NCI-H2081 (cell line): Measurements from ENCODE around the gene CCDC27.

ENCODE experiments used
- DNase-seq, 2 experiments: peaks; one replicate each; lab custom pipeline; 2025; lab: John Stamatoyannopoulos, UW

CCDC27 gene

DNA sequence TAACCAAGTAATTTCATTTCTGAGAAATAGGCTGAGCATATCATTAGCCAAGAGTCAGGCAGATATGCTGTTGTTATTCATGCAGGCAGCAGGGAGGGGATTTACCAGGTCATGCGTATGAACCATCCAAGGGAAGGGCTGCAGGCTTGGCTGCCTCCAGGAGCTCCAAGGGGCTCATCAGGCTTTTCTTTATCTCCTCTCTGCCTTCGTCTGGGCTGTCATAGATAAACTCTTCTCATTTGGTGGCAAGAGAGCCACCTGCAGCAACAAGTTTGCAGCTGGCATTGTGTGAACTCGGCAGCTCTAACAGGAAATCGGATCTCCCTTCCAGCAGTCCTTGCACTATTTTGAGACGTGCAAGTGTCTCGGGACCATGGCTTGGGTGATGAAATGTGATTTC lies 7.5 kb downstream of the CCDC27 start:
- DNase-seq = no peak

DNA sequence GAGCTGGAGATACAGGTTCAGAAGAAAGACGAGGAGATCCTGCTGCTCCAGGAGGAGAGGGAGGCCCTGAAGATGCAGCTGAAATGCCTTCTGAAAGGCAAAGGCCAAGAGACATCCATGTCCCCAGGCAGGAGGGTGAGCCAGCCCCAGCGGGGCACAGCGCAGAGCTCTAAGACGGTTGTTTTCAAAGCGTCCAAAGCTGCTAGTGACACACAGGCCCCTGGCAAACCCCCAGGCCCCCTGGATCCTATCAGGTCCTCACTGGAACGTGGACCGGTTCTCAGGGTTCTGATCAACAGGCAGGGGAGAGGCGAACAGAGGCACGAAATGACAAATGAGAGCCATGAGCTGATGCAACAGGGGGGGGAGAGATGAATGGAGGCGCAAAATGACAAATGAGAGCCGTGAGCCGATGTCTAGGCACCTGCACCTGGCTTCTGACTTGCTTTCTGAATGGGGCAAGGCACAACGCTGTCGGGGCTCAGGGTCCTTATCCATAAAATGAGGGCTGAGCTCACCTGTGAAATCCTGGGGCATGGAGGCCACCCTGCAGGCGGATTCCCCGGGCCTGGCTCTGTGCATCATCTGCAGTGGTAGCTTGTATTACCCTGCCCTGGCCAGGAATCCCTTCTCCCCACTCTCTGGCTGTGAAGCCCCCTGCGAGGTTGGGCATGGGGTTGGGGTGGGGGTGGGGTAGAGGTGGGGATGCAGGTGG lies 9.2 kb downstream of the CCDC27 start:
- no peak for DNase-seq

DNA sequence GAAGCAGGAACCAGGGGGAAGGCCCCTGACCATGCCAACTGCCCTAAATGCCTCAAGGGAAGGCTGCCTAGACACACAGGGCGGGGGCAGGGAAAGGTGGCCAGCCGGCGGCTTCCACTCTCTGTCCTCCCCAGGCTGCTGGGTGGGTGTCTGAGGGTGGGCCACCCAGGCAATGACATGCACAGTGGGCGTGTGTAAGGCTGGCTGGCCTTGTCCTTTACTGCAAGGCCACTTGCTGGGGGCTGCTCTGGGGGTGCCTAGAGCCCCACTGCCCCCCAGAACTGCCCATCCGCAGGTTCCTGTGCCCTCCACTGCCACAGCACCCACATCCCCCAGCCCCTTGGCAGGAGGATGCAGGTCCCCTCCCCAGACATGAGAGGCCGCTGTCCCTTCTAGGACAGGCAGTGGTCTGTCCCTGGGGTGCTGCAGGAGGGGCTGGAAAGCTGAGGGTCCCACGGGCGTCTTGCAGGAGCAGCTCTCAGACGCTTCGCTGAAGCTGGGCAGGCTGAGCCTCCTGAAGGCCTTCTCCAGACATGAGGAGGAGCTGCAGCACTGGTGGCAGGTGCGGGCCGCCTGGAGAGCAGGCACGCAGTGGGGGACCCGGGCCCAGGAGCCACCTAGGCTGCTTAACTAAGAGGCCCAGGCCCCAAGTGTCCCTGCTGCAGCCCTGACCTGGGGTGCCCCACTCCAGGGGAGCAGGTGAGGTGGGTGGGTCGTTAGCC lies 10.1 kb downstream of the CCDC27 start:
- DNase-seq = no peak

DNA sequence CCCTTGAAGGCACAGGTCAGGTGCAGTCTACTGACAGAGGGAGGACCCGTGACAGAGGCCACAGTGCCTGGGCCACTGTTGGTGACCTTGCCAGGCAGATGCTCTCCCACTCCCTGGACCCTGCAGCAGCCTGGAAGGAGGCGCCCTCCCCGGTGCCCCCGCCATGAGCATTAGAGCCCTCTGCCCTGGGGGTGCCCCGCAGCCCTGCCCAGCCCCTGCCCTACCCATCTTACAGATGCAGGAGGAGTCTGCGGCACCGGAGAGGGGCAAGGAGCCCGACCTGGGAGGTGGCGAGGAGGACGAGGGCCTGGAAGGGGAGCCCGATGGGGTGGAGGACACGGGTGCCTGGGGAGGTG lies 10.6 kb downstream of the CCDC27 start:
- DNase-seq = no peak

DNA sequence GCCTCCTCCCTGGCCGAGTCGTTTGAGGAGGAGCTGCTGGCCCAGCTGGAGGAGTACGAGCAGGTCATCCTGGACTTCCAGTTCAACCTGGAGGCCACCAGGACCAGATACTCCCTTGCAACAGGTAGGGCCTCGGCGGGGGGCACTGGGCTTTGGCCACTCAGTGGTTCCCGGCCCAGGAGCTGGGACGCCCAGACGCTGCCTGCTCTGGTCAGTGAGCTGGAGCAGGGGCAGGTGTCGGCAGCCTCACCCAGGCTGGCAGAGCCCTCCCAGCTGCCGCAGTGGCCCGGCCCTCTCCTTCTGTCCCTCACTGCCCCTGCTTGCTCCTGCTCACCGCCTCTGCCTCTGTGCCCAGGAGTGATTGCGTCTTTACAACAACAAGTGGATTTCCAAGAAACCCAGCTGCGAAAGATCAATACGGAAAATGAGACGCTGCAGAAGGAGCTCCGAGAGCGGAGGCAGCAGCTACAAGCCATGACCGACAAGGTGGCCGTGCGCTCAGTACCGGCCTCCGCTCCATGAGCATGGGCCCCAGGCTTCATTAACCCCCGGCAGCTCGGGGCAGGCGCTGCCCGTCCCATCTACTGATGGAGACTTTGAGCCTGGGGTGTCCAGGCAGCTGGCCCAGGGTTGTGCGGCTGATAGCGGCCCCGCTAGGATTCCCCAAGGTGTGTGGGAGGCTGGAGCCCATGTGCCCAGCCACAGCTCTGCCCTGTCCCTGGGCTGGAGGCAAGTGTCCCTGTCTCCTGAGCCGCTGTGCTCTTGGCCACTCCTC lies 11.3 kb downstream of the CCDC27 start:
- DNase-seq = no peak

DNA sequence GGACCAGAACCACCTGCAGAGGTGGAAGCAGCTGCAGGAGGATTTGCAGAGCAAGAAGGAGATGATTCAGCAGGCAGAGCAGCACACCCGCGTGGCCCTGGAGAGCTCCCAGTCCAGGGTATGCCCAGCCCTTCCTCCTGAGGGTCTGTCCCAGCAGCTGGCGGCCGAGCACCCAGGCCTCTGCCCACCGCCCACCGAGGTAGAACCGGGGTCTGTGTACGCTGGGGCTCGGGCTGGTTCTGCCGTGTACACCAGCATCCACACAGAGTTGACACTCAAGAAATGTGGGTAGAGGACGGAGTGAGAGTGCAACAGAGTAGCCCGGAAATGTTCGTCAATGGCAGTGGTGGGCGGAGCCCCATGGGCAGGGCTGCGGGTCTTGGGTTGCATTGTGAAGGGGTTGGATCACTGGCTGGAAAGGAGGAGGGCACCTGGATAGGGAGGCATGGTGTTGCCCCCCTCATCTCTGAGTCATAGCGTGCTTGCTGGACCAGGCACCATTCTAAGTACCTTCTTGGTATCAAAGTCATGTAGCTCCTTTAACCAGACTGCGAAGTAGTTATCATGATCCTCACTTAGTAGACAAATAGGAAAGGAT lies 15.2 kb downstream of the CCDC27 start:
- no peak for DNase-seq

DNA sequence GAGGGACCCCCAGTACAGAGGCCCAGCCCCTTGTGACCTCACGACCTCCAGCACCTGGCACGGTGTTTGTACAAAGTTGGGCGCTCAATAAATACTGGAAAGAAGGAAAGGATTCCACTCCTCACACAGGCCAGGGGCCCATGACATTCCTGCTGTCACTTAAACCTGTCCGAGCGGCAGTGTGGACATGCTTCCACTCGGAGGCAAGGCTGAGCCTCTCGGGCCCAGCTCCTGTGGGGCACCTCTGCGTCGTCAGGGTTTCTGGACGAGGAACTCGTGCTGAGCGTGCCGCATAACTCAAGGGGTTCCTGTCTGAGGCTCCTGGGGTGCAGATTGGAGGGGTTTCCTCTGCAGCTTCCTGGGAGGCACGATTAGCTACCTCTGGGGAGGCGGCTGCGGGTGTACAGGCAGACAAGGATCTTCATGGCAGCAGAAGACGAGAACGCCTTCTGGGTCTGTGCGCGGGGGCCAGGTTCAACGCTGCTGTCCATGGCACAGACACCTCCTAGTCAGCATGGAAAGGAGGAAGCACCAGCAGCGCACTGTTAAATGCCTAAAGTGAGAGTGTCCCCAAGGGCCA lies 16.7 kb downstream of the CCDC27 start:
- no peak for DNase-seq

DNA sequence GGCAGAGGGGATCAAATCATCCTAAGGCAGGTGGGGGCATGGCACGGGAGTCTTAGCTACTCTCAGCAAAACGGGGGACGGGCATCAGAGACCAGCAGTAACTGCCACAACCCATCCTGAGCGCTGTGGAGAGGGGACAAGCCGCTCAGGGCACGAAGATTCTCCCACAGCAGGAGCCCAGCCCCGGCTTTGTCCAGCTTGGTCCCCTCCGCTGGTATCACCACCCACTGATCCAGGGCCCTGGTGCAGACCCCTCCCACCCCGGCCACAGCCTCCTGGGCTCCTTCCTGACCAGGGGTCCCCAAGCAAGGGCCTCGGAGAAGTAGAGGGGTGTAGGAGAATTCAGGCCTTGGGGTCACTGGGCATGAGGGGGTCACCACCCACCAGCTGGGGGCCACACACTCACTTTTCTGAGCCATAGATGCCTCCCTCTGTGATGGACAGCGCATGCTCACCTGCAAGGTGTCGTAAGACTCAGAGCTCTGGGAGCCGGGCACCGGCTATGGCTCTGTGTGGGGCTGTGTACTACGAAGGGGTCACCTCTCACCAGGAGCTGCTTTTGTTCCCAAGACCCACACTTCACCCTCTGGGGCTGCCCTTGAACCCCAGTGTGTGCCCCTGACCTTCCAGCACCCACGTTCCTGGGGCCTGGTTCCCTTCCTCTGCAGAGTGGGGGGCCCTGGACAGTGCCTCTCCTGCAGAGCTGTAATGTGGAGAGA lies 18.0 kb downstream of the CCDC27 start:
- DNase-seq = no peak

DNA sequence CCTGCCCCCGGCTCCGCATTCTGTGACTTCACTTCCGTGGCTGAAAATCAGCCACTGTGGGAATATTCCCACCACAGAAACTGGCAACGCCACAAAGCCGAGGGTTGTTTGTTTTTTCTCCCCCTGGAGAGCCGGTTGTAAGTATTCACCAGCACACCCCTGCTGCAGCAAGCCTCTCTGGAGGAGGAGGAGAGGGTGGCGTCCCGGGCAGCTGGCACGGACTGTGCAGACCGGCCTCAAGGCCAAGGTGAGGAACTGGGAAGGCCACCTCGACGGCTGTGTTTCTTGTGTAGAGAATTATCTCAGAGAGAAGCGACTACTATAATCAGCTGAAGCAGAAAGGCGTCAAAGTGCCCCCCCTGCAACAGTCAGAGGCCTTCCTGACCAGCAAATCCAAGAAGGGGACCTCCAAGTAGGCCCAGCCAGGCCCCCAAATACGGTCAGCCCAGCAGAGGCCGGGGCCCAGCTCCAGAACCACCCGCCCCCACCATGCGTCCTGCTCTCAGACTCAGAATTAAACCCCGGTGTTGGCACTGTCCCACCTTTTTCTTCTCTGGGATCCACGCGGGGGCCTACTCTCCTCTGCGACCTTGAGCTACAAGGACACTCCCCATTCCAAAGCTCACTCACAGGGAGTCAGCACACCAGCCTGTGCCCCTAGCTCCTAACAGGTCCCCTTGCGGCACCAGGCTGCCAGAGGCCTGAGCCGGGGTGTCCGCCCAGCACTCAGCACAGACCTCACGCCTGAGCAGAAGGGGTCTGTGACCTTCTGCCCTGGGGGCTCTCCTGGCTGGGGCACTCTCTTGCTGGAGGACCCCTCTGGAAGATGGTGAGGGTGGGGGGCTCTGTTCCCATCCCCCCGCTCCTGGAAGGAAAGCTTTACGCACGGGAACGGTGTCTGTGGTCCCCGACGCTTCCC lies 19.1 kb downstream of the CCDC27 start:
- DNase-seq = no peak

DNA sequence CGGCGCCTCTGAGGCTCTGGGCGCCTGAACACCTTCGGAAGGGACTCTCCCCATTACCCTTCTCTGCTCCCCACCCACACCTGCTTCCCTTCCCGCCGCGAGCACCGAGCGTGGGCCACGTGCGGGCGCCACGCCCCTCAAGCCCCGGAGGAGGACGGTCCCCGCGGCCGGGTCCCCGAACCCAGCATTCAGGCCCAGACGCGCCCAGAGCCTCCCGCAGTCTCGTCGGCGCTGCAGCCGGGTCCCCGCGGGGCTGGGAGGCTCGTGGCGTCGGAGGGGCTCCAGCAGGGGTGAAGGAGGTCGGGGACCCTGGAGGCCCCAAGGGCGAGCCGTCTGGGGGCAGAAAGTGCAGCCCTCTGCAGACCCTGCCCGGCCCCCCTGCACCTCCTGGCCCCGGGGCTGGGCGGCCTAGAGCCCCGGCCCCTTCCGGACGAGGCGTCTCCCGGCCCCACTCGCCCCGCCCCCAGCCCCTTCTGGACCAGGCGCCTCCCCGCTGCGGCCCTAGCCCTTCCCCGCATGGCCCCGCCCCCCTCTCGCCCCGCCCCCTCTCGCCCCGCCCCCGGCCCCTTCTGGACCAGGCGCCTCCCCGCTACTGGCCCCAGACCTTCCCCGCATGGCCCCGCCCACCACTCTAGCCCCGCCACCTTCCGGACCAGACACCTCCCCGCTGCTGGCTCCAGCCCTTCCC lies 19.9 kb downstream of the CCDC27 start:
- DNase-seq = peak; percentile 61 to 84

DNA sequence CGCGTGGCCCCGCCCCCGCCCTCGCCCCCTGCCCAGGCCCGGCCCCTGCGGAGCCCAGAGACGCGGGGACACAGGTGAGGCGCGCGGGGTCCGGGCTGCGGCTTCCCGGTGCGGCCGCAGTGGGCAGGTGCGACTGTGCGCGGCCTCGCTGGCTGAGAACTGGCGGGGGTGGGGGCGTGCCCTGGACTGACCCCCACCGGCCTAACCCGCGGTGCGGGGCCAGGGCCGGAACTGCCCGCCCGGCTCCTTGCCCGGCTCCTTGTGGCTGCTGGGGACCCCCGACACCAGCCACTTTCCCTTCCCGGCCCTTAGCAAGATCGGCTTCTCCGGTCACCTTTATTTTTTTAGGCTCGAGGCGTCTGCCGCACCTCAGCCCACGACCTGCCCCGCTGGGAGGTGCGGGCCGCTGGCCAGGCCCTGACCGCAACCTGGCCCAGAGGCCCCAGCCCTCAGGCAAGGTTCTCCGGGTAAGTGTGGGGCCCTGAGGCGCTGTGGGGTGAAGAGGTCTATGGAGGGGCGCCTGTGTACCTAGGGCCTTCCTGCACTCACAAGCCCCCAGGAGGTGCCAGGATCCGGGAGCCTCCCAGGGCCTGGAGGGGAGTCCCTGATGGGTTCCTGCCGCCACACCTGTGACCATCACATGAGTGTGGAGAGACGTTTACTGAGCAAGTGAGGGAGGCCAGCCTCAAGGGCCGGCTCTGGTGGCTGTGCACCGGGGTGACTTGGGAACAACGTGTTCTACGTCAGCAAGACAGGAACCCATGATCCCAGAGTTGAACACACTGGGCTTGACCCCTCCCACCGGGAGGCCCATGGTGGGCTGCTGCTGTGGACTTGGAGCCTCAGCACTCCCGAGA lies 20.7 kb downstream of the CCDC27 start, which contains the start of gene SMIM1:
TSS of gene SMIM1 (plus strand) at position 35 of the 857 bp plus-strand sequence. CDS start 2,625 bp downstream, outside the sequence.
- no peak for DNase-seq

DNA sequence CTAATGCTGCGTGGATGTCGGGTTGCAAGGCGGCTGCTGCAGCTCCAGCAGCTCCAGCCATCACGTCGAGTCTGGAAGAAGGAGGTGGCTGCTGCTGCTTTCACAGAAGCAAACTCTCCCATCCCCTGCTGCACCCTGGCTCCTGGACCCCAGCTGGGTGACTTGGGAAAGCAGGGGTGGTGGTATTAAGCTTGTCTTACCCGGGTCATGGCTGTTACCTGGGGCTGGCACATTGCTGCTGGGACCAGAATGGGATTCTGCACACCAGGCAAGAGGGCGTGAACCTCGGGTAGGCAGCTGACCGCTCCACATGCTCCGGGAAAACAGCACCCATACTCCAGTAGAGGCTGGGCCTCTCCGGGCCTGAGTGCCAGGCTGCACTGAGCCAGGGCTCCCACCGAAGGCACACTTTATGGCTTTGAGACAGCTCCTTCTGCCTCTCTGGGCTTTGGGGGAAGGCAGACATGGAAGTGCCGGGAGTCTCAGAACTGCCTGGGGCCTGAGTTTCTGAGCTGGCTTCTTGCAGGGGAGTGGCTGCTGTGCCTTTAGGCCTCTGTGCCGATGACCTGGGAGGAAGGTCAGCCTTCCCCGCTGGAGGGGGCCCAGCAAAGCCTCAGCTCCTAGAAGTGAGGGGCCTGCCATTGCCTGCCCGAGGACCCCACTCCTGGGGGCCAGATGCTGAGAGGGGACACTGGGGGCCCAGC lies 21.5 kb downstream of the CCDC27 start:
- no peak for DNase-seq

DNA sequence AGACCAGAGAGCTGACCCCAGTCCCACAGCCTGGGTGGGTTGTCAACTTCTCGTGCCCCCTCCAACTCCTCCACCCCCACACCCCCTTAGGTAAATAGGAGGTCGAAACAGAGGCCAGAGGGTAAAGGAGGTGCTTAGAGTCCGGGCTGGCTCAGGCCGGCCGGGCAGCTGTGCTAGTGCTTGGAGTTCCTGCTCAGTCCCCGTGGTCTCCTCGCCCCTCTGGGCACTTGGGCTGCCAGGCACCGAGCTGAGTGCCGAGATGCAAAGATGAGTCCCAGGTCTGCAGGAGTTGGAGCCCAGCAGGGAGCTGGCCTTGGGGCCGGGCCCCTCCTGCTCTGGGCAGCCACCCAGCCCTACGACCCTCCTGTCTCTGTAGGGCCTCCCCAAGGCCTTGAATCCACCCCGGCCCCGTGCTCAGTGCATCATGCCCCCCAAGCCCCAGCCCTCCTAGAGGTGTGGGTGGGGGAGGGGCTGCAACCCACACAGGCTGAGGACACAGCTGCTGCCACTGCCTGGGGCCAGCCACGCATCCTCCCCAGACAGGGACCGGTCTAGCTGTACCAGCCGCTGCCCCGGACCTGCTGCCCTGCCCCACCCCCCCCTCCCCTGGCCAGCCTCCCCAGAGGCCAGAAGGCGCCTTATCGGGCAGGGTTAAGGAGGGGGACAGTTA lies 22.2 kb downstream of the CCDC27 start:
- no peak for DNase-seq

DNA sequence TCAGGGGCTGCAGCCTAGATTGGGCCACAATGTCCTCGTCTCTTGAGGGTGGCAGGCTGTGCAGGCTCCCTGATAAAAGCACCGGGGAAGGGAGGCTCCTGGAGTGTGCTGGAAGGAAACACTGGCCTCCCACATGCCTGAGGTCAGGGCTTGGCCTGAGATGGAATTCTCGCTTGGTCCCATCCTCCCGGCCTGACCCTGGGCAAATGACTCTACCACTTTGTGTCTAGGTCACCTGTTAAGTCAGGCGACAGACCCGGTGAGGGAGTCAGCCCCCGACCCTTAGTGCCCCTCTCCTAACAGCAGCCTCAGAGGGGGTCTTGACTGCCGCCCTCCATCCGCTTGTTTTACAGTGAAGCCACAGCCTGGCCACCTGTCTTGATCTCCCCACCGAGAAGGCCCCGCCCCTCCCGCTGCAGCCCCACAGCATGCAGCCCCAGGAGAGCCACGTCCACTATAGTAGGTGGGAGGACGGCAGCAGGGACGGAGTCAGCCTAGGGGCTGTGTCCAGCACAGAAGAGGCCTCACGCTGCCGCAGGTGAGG lies 22.8 kb downstream of the CCDC27 start:
- no peak for DNase-seq

DNA sequence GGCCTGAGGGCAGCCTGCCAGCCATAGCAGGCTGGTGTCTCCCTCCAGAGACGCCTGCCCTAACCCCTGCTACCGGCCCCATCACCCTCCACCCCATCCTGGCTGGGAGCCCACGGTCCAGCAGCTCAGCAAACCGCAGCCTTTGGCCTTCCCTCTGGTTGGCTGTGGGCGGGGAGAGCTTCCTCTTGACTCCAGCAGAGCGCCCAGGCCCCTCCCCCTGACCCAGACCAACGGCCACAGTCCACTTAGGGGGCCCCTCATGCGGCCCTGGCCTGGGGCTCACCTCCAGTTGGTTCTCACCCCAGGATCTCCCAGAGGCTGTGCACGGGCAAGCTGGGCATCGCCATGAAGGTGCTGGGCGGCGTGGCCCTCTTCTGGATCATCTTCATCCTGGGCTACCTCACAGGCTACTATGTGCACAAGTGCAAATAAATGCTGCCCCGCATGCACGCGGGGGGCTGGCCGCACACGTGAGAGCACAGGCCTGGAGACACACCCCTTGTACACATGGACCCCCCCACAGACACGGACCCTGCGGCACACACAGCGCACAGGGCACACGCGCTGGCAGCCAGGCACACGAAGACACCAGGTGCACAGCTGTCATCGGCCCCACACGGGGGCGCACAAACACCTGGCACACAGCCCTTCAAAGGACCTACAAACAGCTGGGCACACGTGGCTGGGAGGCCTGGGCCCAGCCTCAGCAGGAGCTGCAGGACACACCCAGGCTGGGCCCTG lies 23.4 kb downstream of the CCDC27 start:
- DNase-seq = peak; percentile 54 to 77

DNA sequence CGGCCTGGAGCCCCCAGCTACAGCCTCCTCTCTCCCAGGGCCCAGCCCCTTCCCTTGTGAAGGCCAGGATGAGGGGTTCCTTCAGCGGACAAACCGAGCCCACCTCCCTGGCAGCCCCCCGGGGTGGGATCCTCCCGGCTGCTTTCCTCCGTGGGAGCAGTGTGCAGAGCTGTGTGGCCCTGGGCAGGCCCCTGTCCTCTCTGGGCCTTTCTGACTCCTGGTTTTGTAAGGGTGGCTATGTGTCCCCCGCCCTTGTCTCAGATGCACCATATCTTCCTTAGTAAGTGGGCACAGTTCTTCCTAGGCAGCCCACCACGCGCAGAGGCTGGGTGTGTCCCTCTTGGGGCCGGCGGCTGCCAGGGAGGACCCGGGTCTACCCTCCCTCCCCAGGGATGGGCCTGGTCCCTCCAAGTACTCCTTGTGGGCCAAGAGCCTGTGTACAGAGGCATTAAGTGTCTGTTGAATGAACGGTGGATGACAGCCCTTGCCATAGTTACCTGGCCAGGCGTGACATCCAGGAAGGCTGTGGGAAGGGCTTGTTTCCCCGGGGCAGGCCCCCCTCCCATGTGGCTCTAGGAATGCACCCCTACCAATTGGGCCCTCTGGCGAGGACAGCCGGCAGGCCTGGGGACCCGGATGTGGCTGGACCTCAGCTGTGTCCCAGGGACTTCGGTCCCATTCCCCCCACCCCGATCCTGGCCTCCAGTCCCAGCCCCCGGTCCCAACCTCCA lies 24.1 kb downstream of the CCDC27 start:
- peak in 1 of 2 experiments; percentile 30 for DNase-seq
